H1 (cell line): ENCODE data around the gene LONRF2. TPM values are rescaled to one million over a fixed set of nuclear protein-coding genes. Genes with fewer than 3 reads are reported as not detected.

Experiments used
- CTCF ChIA-PET: fragments of 300-600 bp; sonication (Branson Sonifier 250); formaldehyde crosslinking; loops from one replicate; lab custom pipeline; 2021; ENCODE audit not compliant: partially characterized antibody; lab: Charles Lee
- POLR2A ChIA-PET: fragments of 300-600 bp; sonication (Branson Sonifier 250); formaldehyde crosslinking; loops from one replicate; lab custom pipeline; 2021; ENCODE audit warnings: inconsistent platforms; ENCODE audit not compliant: partially characterized antibody; lab: Charles Lee
- DNase-seq, 2 experiments: peaks; one replicate each; pipeline versions ENCODE4 v3.0.0 to v3.0.0-alpha.2; 2010 to 2022; ENCODE audit warnings: low spot score in 2 of 2, low read depth in 1 of 2, mixed read lengths in 1 of 2
- FAIRE-seq: peaks from 2 replicates; lab custom pipeline; 2011; peaks lifted over from hg19 to GRCh38; lab: Jason Lieb, UNC
- H2AFZ ChIP-seq: 2 replicates; pipeline ENCODE4 v1.8.1; 2012; ENCODE audit warnings: low read length, inconsistent platforms
- H2AK5ac ChIP-seq: 2 replicates; pipeline ENCODE4 v1.6.1; 2013; ENCODE audit warnings: low read depth, low read length
- H2BK120ac ChIP-seq: replicated peaks from 2 replicates; pipeline ENCODE3; 2013; ENCODE audit warnings: low read depth, low read length, inconsistent platforms
- H2BK12ac ChIP-seq: 2 replicates; pipeline ENCODE4 v1.6.1; 2013; ENCODE audit warnings: low read depth, low read length
- H2BK15ac ChIP-seq: 2 replicates; pipeline ENCODE4 v1.6.1; 2013; ENCODE audit warnings: low read length
- H2BK20ac ChIP-seq: 2 replicates; pipeline ENCODE4 v1.6.1; 2013; ENCODE audit warnings: low read length
- H2BK5ac ChIP-seq: 2 replicates; pipeline ENCODE4 v1.6.1; 2013; ENCODE audit warnings: low read depth, low read length
- H3K14ac ChIP-seq: 2 replicates; pipeline ENCODE4 v1.6.1; 2013; ENCODE audit warnings: inconsistent platforms; ENCODE audit not compliant: insufficient read length
- H3K18ac ChIP-seq: 2 replicates; pipeline ENCODE4 v1.6.1; 2013; ENCODE audit warnings: low read length; ENCODE audit errors: extremely low read depth
- H3K23ac ChIP-seq: 2 replicates; pipeline ENCODE4 v1.6.1; 2013; ENCODE audit warnings: inconsistent platforms; ENCODE audit not compliant: insufficient read length
- H3K23me2 ChIP-seq: 2 replicates; pipeline ENCODE4 v1.6.1; 2013; ENCODE audit warnings: low read depth, low read length
- H3K27ac ChIP-seq: 2 replicates; pipeline ENCODE4 v1.6.1; 2011; ENCODE audit warnings: low read depth, low read length, inconsistent platforms
- H3K27me3 ChIP-seq, 4 experiments: replicated peaks in 1 of 4; 1 replicate in 1 of 4; 2 replicates in 3 of 4; pipeline versions ENCODE4 v1.6.1 to v1.8.1; 2011 to 2013; ENCODE audit warnings: low read length in 3 of 4, mild to moderate bottlenecking in 3 of 4, inconsistent platforms in 2 of 4, mixed read lengths in 2 of 4, moderate library complexity in 1 of 4; ENCODE audit not compliant: control insufficient read depth in 3 of 4, insufficient read depth in 3 of 4; ENCODE audit errors: extremely low read depth in 1 of 4
- H3K36me3 ChIP-seq, 4 experiments: 2 replicates each; pipeline versions ENCODE4 v1.6.1 to v1.8.1; 2011 to 2013; ENCODE audit warnings: mild to moderate bottlenecking in 4 of 4, low read length in 3 of 4, moderate library complexity in 2 of 4, control low read depth in 1 of 4, inconsistent platforms in 1 of 4; ENCODE audit not compliant: insufficient read depth in 4 of 4, control insufficient read depth in 2 of 4
- H3K4ac ChIP-seq: replicated peaks from 2 replicates; pipeline ENCODE3; 2013; ENCODE audit warnings: low read length, low read depth, mixed read lengths, inconsistent platforms; ENCODE audit not compliant: insufficient read length
- H3K4me1 ChIP-seq, 4 experiments: replicated peaks in 1 of 4; 1 replicate in 1 of 4; 2 replicates in 3 of 4; pipeline versions ENCODE4 v1.6.1 to v1.8.1; 2011 to 2013; ENCODE audit warnings: low read length in 3 of 4, inconsistent platforms in 2 of 4, mixed read lengths in 1 of 4; ENCODE audit not compliant: insufficient read depth in 4 of 4, control insufficient read depth in 3 of 4
- H3K4me2 ChIP-seq, 2 experiments: 2 replicates each; pipeline versions ENCODE4 v1.6.1 to v1.8.1; 2011 to 2013; ENCODE audit warnings: low read depth in 2 of 2, low read length in 2 of 2, control low read depth in 1 of 2, inconsistent platforms in 1 of 2, mild to moderate bottlenecking in 1 of 2; ENCODE audit not compliant: insufficient read depth in 1 of 2
- H3K4me3 ChIP-seq, 4 experiments: fragments of 200-600, 300-600 bp in 1 of 4; sonication (generic), shearing (Covaris generic), sonication (Bioruptor Twin) in 1 of 4; 2 replicates each; pipeline versions ENCODE4 v1.5.1 to v1.8.1; 2011 to 2016; ENCODE audit warnings: low read length in 4 of 4, low read depth in 3 of 4, control low read depth in 2 of 4, inconsistent platforms in 2 of 4, mild to moderate bottlenecking in 2 of 4, mixed read lengths in 1 of 4, moderate library complexity in 1 of 4; ENCODE audit not compliant: insufficient read depth in 2 of 4; ENCODE audit errors: extremely low read depth in 1 of 4
- H3K56ac ChIP-seq: replicated peaks from 2 replicates; pipeline ENCODE3; 2013; ENCODE audit warnings: low read depth, mild to moderate bottlenecking, mixed read lengths, low read length, inconsistent platforms; ENCODE audit not compliant: insufficient read length
- H3K79me1 ChIP-seq: 2 replicates; pipeline ENCODE4 v1.6.1; 2013; ENCODE audit warnings: low read depth, low read length, control low read depth
- H3K79me2 ChIP-seq, 2 experiments: 2 replicates each; pipeline versions ENCODE4 v1.6.1 to v1.8.1; 2012 to 2013; ENCODE audit warnings: low read length in 2 of 2, mild to moderate bottlenecking in 2 of 2, inconsistent platforms in 1 of 2; ENCODE audit not compliant: insufficient read depth in 2 of 2, control insufficient read depth in 1 of 2
- H3K9ac ChIP-seq, 4 experiments: replicated peaks in 1 of 4; 1 replicate in 1 of 4; 2 replicates in 3 of 4; pipeline versions ENCODE4 v1.6.1 to v1.8.1; 2011 to 2013; ENCODE audit warnings: low read depth in 3 of 4, low read length in 3 of 4, control low read depth in 2 of 4, mild to moderate bottlenecking in 2 of 4, moderate library complexity in 2 of 4, inconsistent platforms in 1 of 4; ENCODE audit errors: extremely low read depth in 1 of 4
- H3K9me3 ChIP-seq, 2 experiments: 2 replicates each; pipeline versions ENCODE4 v1.6.1 to v1.8.1; 2012 to 2013; ENCODE audit warnings: mild to moderate bottlenecking in 2 of 2, moderate library complexity in 2 of 2, control low read depth in 1 of 2, inconsistent platforms in 1 of 2, low read depth in 1 of 2, low read length in 1 of 2, mixed read lengths in 1 of 2; ENCODE audit not compliant: insufficient read depth in 2 of 2
- H4K20me1 ChIP-seq, 2 experiments: replicated peaks in 1 of 2; 2 replicates each; pipeline versions ENCODE3 to v1.8.1; 2011 to 2013; ENCODE audit warnings: inconsistent platforms in 2 of 2, low read length in 2 of 2, mild to moderate bottlenecking in 1 of 2; ENCODE audit not compliant: insufficient read depth in 2 of 2, control insufficient read depth in 1 of 2
- H4K5ac ChIP-seq: 2 replicates; pipeline ENCODE4 v1.6.1; 2013; ENCODE audit warnings: low read length, low read depth, mixed read lengths, inconsistent platforms; ENCODE audit not compliant: insufficient read length
- H4K8ac ChIP-seq: 2 replicates; pipeline ENCODE4 v1.8.0; 2013; ENCODE audit warnings: mild to moderate bottlenecking, moderate library complexity, low read length, inconsistent platforms; ENCODE audit not compliant: insufficient read depth; ENCODE audit errors: extremely low read depth
- H4K91ac ChIP-seq: replicated peaks from 2 replicates; pipeline ENCODE3; 2013; ENCODE audit warnings: low read length, mixed read lengths, inconsistent platforms; ENCODE audit not compliant: insufficient read length
- KDM5A ChIP-seq: fragments of 200-600 bp; IDR thresholded peaks from 2 replicates; pipeline ENCODE4 v1.7.1; 2012; ENCODE audit warnings: mild to moderate bottlenecking, low read length, inconsistent platforms, mixed read lengths
- POLR2A ChIP-seq, 2 experiments: IDR thresholded peaks; 1 replicate in 1 of 2; 2 replicates in 1 of 2; pipeline ENCODE4 v1.6.1; 2011; ENCODE audit warnings: low read depth in 2 of 2, low read length in 2 of 2, mild to moderate bottlenecking in 2 of 2; ENCODE audit errors: control extremely low read depth in 1 of 2
- SIX5 ChIP-seq: IDR thresholded peaks from 2 replicates; pipeline ENCODE4 v1.6.1; 2011; ENCODE audit warnings: mild to moderate bottlenecking, low read depth, low read length
- YY1 ChIP-seq: IDR thresholded peaks from 2 replicates; pipeline ENCODE4 v1.6.1; 2011; ENCODE audit warnings: low read depth, mild to moderate bottlenecking, low read length
- WGBS, 2 experiments: shearing (Covaris generic) in 1 of 2; methylation state at CpG; one replicate each; pipeline versions ENCODE4 v1.1.6 to v1.1.7; 2013 to 2015; ENCODE audit warnings: low lambda C conversion rate in 2 of 2, mixed read lengths in 2 of 2, inconsistent platforms in 1 of 2, low coverage in 1 of 2, missing lambda C conversion rate in 1 of 2; ENCODE audit not compliant: insufficient replicate concordance in 2 of 2, insufficient coverage in 1 of 2, insufficient read length in 1 of 2; ENCODE audit errors: extremely low coverage in 1 of 2, missing lambda C conversion rate in 1 of 2; 5-methylcytosine and 5-hydroxymethylcytosine counted together
- polyA plus RNA-seq, 7 experiments: library from polyadenylated mRNA; depleted of rRNA in 3 of 7; stranded (reverse) in 5 of 7; unstranded in 2 of 7; fragments of >200 nt in 5 of 7; fragments of 200-250 nt in 2 of 7; gene quantifications; 1 replicate in 5 of 7; 2 replicates in 1 of 7; 4 replicates in 1 of 7; pipeline versions ENCODE4 v1.2.1 to v1.2.3, GENCODE V29; 2011 to 2013; ENCODE audit warnings: missing spikeins in 2 of 7, mixed read lengths in 2 of 7
- total RNA-seq: library from RNA; stranded (reverse); fragmentation: NEBNext Ultra II Directional; extraction: Animal tissue kit (Norgen Biotek cat#: 25700); gene quantifications from 2 replicates; pipeline ENCODE4 v1.2.1, GENCODE V29; 2021

Gene LONRF2
- total and polyA plus RNA-seq, 2 of the 8 experiments (the other 6 are each of a cell fraction or from before 2014, with no cell fraction given): 0.24 to 0.74 TPM

- no peak overlapping the region for H4K5ac ChIP-seq
- CTCF ChIA-PET: no interaction called here
- no peak overlapping the region for H3K14ac ChIP-seq
- H4K8ac ChIP-seq: no peak overlapping the region
- no peak for DNase-seq
- no peak overlapping the region for H3K56ac ChIP-seq
- no peak overlapping the region for H2AK5ac ChIP-seq
- TF ChIP-seq KDM5A: no peak
- no peak for TF ChIP-seq SIX5
- no peak for TF ChIP-seq YY1
- no peak for TF ChIP-seq POLR2A (IDR thresholded peaks at IDR 0.05; ENCODE audit: control extremely low read depth in 1 of 2, low read depth in 2 of 2, low read length in 2 of 2)
- no peak overlapping the region for H3K4ac ChIP-seq
- POLR2A ChIA-PET: no interaction called here
- H3K79me2 ChIP-seq: no peaks in the 10 kb centered on the region
- H3K27ac ChIP-seq: no peak overlapping the region
- H2BK120ac ChIP-seq: no peak overlapping the region
- FAIRE-seq: no peak
- H3K23ac ChIP-seq: no peak overlapping the region
- H2AFZ ChIP-seq: no peak overlapping the region
- no peaks in the 10 kb centered on the region for H3K36me3 ChIP-seq
- H2BK15ac ChIP-seq: no peak overlapping the region
- H3K4me2 ChIP-seq: no peak overlapping the region
- H3K4me3 ChIP-seq: no peak overlapping the region
- H4K91ac ChIP-seq: no peak overlapping the region
- H3K9me3 ChIP-seq: peaks cover 4 to 10% of the 10 kb centered on the region in 2 experiments
- H3K79me1 ChIP-seq: no peaks in the 10 kb centered on the region
- peaks cover 10 to 25% (median 21%) of the 10 kb centered on the region in 4 experiments for H3K27me3 ChIP-seq
- no peak overlapping the region for H3K9ac ChIP-seq
- H2BK5ac ChIP-seq: no peak overlapping the region
- peaks cover 0 to 3% (median 0%) of the 10 kb centered on the region in 4 experiments; a peak in 2 of 7 replicates for H3K4me1 ChIP-seq
- no peak overlapping the region for H3K18ac ChIP-seq
- 81% methylated on average over 1 of the region's 1 CpG; no CpG with 5 or more reads in 1 of the 2 experiments for WGBS, 2 experiments
- peaks cover 15% of the 10 kb centered on the region; the same call in 1 of the 2 replicates for H3K23me2 ChIP-seq
- no peak overlapping the region for H2BK20ac ChIP-seq
- H2BK12ac ChIP-seq: no peak overlapping the region
- no peaks in the 10 kb centered on the region for H4K20me1 ChIP-seq
These were observed 4.7 kb downstream of the LONRF2 start for GRCh38 chr2:100317634-100318033.
